SU-DHL-6 (cell line): ENCODE results near the gene ALDH3A2.

ENCODE experiments used
- H2AFZ ChIP-seq: fragments of 200-600 bp; sonication (generic); 2 replicates; pipeline ENCODE4 v1.6.1; 2014; ENCODE audit warnings: low read depth, mild to moderate bottlenecking, moderate library complexity, mixed read lengths, antibody characterized with exemption, low read length; ENCODE audit not compliant: severe bottlenecking
- H3F3A ChIP-seq: fragments of 200-600 bp; shearing (Covaris generic); 2 replicates; pipeline ENCODE4 v1.6.0; 2016; ENCODE audit warnings: antibody characterized with exemption, mild to moderate bottlenecking; ENCODE audit not compliant: insufficient read depth
- H3K27ac ChIP-seq: fragments of 200-600 bp; sonication (generic); 2 replicates; pipeline ENCODE4 v1.5.1; 2016; ENCODE audit warnings: low read depth, mild to moderate bottlenecking, low read length, moderate library complexity, mixed read lengths
- H3K27me3 ChIP-seq: fragments of 200-600 bp; sonication (generic), shearing (Covaris generic); 2 replicates; pipeline ENCODE4 v1.6.0; 2014; ENCODE audit warnings: mild to moderate bottlenecking, low read length
- H3K36me3 ChIP-seq: fragments of 200-600 bp; sonication (generic); 2 replicates; pipeline ENCODE4 v1.6.1; 2014; ENCODE audit warnings: mild to moderate bottlenecking, low read length, mixed read lengths
- H3K4me2 ChIP-seq: fragments of 300-600, 200-600 bp; shearing (Covaris generic), sonication (generic); 2 replicates; pipeline ENCODE4 v1.6.0; 2014; ENCODE audit warnings: low read length, low read depth, mild to moderate bottlenecking; ENCODE audit not compliant: poor library complexity, severe bottlenecking
- H3K4me3 ChIP-seq: fragments of 200-600 bp; sonication (generic); 2 replicates; pipeline ENCODE4 v1.5.1; 2014; ENCODE audit warnings: antibody characterized with exemption, low read length, mild to moderate bottlenecking, mixed read lengths; ENCODE audit not compliant: insufficient read depth, poor library complexity, severe bottlenecking
- H3K79me2 ChIP-seq: fragments of 200-600 bp; sonication (generic); 2 replicates; pipeline ENCODE4 v1.6.1; 2014; ENCODE audit warnings: mild to moderate bottlenecking, low read length, moderate library complexity; ENCODE audit not compliant: insufficient read depth
- H3K9ac ChIP-seq: fragments of 200-600 bp; sonication (generic); 2 replicates; pipeline ENCODE4 v1.7.0; 2014; ENCODE audit warnings: mild to moderate bottlenecking, low read length
- H3K9me2 ChIP-seq: fragments of 200-600 bp; sonication (generic); replicated peaks from 2 replicates; pipeline ENCODE4 v1.6.1; 2014; ENCODE audit warnings: low read length; ENCODE audit not compliant: insufficient read depth
- H3K9me3 ChIP-seq: fragments of 200-600 bp; sonication (generic); 2 replicates; pipeline ENCODE4 v1.6.1; 2014; ENCODE audit warnings: low read length, mixed read lengths; ENCODE audit not compliant: insufficient read depth
- H4K20me1 ChIP-seq: fragments of 200-600 bp; sonication (generic); 2 replicates; pipeline ENCODE4 v1.6.1; 2014; ENCODE audit warnings: low read depth, mild to moderate bottlenecking, antibody characterized with exemption, low read length, moderate library complexity, mixed read lengths
- EZH2phosphoT487 ChIP-seq: fragments of 200-600 bp; sonication (generic), shearing (Covaris generic); conservative IDR thresholded peaks from 2 replicates; pipeline ENCODE4 v1.6.1; 2018; ENCODE audit warnings: mild to moderate bottlenecking, antibody characterized with exemption, low read length, moderate library complexity, mixed read lengths
- TF ChIP-seq, protein P1 (sequence below): fragments of 200-600 bp; sonication (generic); IDR thresholded peaks from one replicate; pipeline ENCODE4 v1.5.1; 2017; ENCODE audit warnings: antibody characterized with exemption, mild to moderate bottlenecking, low read length, moderate library complexity; ENCODE audit not compliant: insufficient read depth, poor library complexity, severe bottlenecking

ALDH3A2 gene

GRCh38 chr17:19671433-19671832 lies 22.9 kb downstream of the ALDH3A2 start:
- no peak overlapping the region for H3K9ac ChIP-seq
- H3K36me3 ChIP-seq, result 0 out of 2 replicates have a peak, but pooled peaks cover 4% of the 10 kb centered on the region
- no peaks in the 10 kb centered on the region for H3K79me2 ChIP-seq
- no peak overlapping the region for H3K27ac ChIP-seq
- H4K20me1 ChIP-seq, result no peaks in the 10 kb centered on the region
- H3K9me3 ChIP-seq, result no peaks in the 10 kb centered on the region
- H3K9me2 ChIP-seq, result no peaks in the 10 kb centered on the region
- H3K4me3 ChIP-seq, result no peak overlapping the region
- no peak overlapping the region for H2AFZ ChIP-seq
- TF ChIP-seq, protein P1, sequence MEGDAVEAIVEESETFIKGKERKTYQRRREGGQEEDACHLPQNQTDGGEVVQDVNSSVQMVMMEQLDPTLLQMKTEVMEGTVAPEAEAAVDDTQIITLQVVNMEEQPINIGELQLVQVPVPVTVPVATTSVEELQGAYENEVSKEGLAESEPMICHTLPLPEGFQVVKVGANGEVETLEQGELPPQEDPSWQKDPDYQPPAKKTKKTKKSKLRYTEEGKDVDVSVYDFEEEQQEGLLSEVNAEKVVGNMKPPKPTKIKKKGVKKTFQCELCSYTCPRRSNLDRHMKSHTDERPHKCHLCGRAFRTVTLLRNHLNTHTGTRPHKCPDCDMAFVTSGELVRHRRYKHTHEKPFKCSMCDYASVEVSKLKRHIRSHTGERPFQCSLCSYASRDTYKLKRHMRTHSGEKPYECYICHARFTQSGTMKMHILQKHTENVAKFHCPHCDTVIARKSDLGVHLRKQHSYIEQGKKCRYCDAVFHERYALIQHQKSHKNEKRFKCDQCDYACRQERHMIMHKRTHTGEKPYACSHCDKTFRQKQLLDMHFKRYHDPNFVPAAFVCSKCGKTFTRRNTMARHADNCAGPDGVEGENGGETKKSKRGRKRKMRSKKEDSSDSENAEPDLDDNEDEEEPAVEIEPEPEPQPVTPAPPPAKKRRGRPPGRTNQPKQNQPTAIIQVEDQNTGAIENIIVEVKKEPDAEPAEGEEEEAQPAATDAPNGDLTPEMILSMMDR, result no peak
- TF ChIP-seq EZH2phosphoT487, result no peak
- H3K27me3 ChIP-seq, result no peaks in the 10 kb centered on the region
- H3F3A ChIP-seq, result no peaks in the 10 kb centered on the region
- no peak overlapping the region for H3K4me2 ChIP-seq

- Histone ChIP-seq H2AFZ (no peak overlapping the region), H3K79me2 (no peaks in the 10 kb centered on the region), H3K27ac (no peak overlapping the region), H3K36me3 (0 out of 2 replicates have a peak, but pooled peaks cover under 1% of the 10 kb centered on the region), H3K9me3 (no peaks in the 10 kb centered on the region), H3K4me2 (no peak overlapping the region), H3F3A (no peaks in the 10 kb centered on the region), H3K4me3 (no peak overlapping the region), H4K20me1 (no peaks in the 10 kb centered on the region), H3K9me2 (no peaks in the 10 kb centered on the region), H3K27me3 (no peaks in the 10 kb centered on the region), H3K9ac (no peak overlapping the region)
- TF ChIP-seq, protein P1, result no peak
- no peak for TF ChIP-seq EZH2phosphoT487
These were observed 23.6 kb downstream of the ALDH3A2 start for GRCh38 chr17:19672009-19672750.

GRCh38 chr17:19673623-19674022 lies 25.1 kb downstream of the ALDH3A2 start:
- H3F3A ChIP-seq, result no peaks in the 10 kb centered on the region
- no peaks in the 10 kb centered on the region for H4K20me1 ChIP-seq
- no peak overlapping the region for H3K4me3 ChIP-seq
- no peaks in the 10 kb centered on the region for H3K27me3 ChIP-seq
- TF ChIP-seq EZH2phosphoT487, result no peak
- TF ChIP-seq, protein P1, result no peak
- no peak overlapping the region for H3K4me2 ChIP-seq
- H2AFZ ChIP-seq, result no peak overlapping the region
- H3K9ac ChIP-seq, result no peak overlapping the region
- H3K79me2 ChIP-seq, result no peaks in the 10 kb centered on the region
- H3K9me2 ChIP-seq, result no peaks in the 10 kb centered on the region
- H3K27ac ChIP-seq, result no peak overlapping the region
- no peaks in the 10 kb centered on the region for H3K36me3 ChIP-seq
- H3K9me3 ChIP-seq, result no peaks in the 10 kb centered on the region
